Cardiac fibroblast (primary cell): Measurements from ENCODE around the gene PIK3R1.
A peak's percentile ranks its signal among the peaks of the same experiment; 100 is the strongest.

ENCODE experiments used
- DNase-seq, 2 donors: peaks; one replicate each; pipeline versions ENCODE4 v3.0.0 to v3.0.0-alpha.2; 2010; ENCODE audit warnings: low read depth in 2 of 2
- H3K4me3 ChIP-seq, 2 donors: replicated peaks in 1 of 2; 1 replicate in 1 of 2; 2 replicates in 1 of 2; pipeline ENCODE4 v1.5.1; 2011; ENCODE audit warnings: low read depth in 2 of 2, low read length in 2 of 2, mild to moderate bottlenecking in 2 of 2, moderate library complexity in 1 of 2
- CTCF ChIP-seq: IDR thresholded peaks from one replicate; pipeline ENCODE4 v1.5.1; 2011; ENCODE audit warnings: low read depth, mild to moderate bottlenecking, low read length, inconsistent platforms

PIK3R1 gene

DNA sequence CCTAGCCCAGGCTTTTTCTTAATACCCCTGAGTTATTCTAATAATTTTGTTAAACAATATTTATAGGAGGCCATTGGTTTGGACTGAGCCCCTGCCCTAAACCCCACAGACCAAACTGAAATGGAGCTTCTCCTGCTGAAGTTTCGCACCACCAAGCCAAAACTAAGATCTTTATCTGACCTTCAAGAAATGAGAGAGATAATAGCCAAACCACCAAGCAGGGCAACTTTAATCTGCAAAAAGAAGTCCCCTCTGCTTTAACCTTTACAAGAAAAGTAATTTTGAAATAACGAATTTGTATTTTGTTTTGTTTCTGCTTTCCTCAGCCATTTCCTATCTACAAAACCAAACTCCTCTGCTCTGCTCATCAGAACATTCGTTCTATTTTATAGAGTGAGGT is 125.5 kb downstream of the PIK3R1 start:
- no peak for DNase-seq
- H3K4me3 ChIP-seq = no peak overlapping the region
- TF ChIP-seq CTCF = no peak

DNA sequence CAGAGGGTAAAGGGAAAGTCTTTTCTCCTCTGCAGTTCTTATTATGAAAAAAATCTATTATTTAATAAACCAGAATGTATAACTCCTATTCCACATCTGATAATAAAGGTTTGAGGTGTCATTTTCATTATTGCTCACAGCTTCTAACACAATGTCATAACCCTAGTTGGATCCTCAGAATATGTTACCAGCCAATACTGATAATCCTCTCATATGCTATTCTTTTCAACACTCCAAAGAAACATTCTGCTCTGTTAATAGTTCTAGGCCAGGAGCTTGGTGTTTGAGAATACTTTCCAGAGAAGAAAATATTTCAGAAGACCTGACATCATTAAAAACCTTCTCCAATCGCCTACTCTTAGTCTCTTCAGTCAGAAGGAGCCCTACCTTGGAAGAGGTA is 127.1 kb downstream of the PIK3R1 start:
- no peak for DNase-seq
- H3K4me3 ChIP-seq = no peak overlapping the region
- TF ChIP-seq CTCF = no peak

DNA sequence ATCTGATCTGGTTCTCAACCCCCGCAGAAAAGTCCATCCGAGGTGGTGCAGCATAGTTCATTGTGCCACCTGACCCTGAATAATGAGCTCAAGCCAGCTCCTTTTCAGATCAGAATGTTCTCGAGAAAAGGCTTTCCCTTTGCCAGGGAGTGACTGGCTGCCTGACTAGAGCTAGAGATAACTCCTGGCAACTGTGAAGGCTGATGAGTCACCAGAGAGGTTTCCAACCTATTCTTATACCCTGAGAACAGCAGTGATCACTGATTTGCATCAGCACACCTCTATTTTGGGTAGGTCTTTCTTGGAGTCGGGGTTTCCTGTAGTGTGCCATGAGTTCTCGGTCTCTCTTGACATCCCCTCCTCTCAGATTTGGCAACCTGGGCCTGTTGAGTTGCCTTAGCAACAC is 127.9 kb downstream of the PIK3R1 start:
- H3K4me3 ChIP-seq = no peak overlapping the region
- no peak for TF ChIP-seq CTCF
- DNase-seq = peak; percentile 90 to 93

DNA sequence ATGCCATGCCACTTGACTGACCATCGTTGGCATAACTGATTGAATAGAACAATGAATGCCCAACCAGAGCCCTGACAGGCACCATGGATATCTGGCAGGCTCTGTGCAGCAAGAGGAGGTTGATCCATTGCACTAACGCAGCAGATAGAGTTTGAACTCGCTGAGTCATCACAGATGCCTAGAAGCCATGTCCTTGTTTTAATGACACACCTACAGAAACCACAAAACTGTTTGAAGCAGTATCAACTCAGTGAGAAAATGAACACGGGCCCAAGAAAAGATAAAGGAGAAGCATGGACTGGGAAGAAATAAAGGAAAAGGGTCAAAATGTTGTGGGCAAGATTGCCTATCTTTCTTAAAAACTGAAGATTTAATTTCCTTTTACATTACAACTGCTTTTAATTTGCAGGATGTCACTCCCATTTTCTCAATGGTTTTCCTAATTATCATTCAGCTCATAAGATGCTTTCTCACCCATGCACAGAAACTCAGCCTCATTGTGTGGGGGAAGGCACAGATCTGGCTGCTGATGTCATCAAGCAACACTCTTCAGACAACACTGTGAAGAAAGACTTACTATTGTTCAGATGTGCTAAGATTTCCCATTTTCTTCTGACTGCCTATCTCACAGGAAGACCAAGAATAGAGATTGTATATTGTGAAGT is 129.0 kb downstream of the PIK3R1 start:
- DNase-seq = peak; percentile 74 to 77
- no peak for TF ChIP-seq CTCF
- no peak overlapping the region for H3K4me3 ChIP-seq

GRCh38 chr5:68345171-68345570 is 129.6 kb downstream of the PIK3R1 start:
- DNase-seq = peak in 1 of 2 donors; percentile 39
- TF ChIP-seq CTCF = no peak
- no peak overlapping the region for H3K4me3 ChIP-seq

GRCh38 chr5:68345582-68345981 is 130.0 kb downstream of the PIK3R1 start:
- no peak for DNase-seq
- TF ChIP-seq CTCF = no peak
- H3K4me3 ChIP-seq = no peak overlapping the region

- no peak for DNase-seq
- no peak overlapping the region for H3K4me3 ChIP-seq
- no peak for TF ChIP-seq CTCF
Observed at GRCh38 chr5:68347536-68347935, 132.0 kb downstream of the PIK3R1 start.
